Trophoblast cell (in vitro differentiated cells and primary cell): ENCODE measurements around the gene GPR162.

Experiments
- DNase-seq, 2 donors: peaks; one replicate each; pipeline ENCODE4 v3.0.0-alpha.2; 2016
- H2AFZ ChIP-seq: 2 replicates; pipeline ENCODE4 v1.6.1; 2013; ENCODE audit warnings: low read length, moderate library complexity, mild to moderate bottlenecking; ENCODE audit not compliant: insufficient read depth, poor library complexity
- H2AK5ac ChIP-seq: 2 replicates; pipeline ENCODE4 v1.6.1; 2013; ENCODE audit warnings: mild to moderate bottlenecking, low read length
- H2BK120ac ChIP-seq: 2 replicates; pipeline ENCODE4 v1.6.1; 2013; ENCODE audit warnings: low read length, mild to moderate bottlenecking, moderate library complexity; ENCODE audit not compliant: insufficient read depth, poor library complexity
- H2BK12ac ChIP-seq: 2 replicates; pipeline ENCODE4 v1.6.1; 2013; ENCODE audit warnings: mild to moderate bottlenecking, low read length, moderate library complexity
- H2BK5ac ChIP-seq: 2 replicates; pipeline ENCODE4 v1.6.1; 2013; ENCODE audit warnings: low read length, low read depth, moderate library complexity, mild to moderate bottlenecking; ENCODE audit not compliant: poor library complexity
- H3K14ac ChIP-seq: 2 replicates; pipeline ENCODE4 v1.6.1; 2013; ENCODE audit warnings: mild to moderate bottlenecking, low read length
- H3K18ac ChIP-seq: 2 replicates; pipeline ENCODE4 v1.6.1; 2013; ENCODE audit warnings: mild to moderate bottlenecking, low read length
- H3K23ac ChIP-seq: 2 replicates; pipeline ENCODE4 v1.6.1; 2013; ENCODE audit warnings: low read length
- H3K27ac ChIP-seq: 2 replicates; pipeline ENCODE4 v1.5.1; 2013; ENCODE audit warnings: low read depth, mild to moderate bottlenecking, inconsistent platforms, low read length, moderate library complexity
- H3K27me3 ChIP-seq: 2 replicates; pipeline ENCODE4 v1.6.1; 2013; ENCODE audit warnings: inconsistent platforms, mild to moderate bottlenecking, low read length, moderate library complexity; ENCODE audit not compliant: insufficient read depth
- H3K36me3 ChIP-seq, 2 experiments: 1 replicate in 1 of 2; 2 replicates in 1 of 2; pipeline ENCODE4 v1.6.1; 2013; ENCODE audit warnings: low read length in 2 of 2, mild to moderate bottlenecking in 2 of 2, moderate library complexity in 1 of 2; ENCODE audit not compliant: insufficient read depth in 2 of 2, control insufficient read depth in 1 of 2
- H3K4ac ChIP-seq: 2 replicates; pipeline ENCODE4 v1.6.1; 2013; ENCODE audit warnings: low read depth, mild to moderate bottlenecking, low read length, moderate library complexity
- H3K4me1 ChIP-seq, 2 experiments: 1 replicate in 1 of 2; 2 replicates in 1 of 2; pipeline ENCODE4 v1.6.1; 2013; ENCODE audit warnings: low read length in 2 of 2, mild to moderate bottlenecking in 2 of 2, moderate library complexity in 1 of 2; ENCODE audit not compliant: insufficient read depth in 2 of 2, control insufficient read depth in 1 of 2
- H3K4me2 ChIP-seq: 2 replicates; pipeline ENCODE4 v1.6.1; 2013; ENCODE audit warnings: inconsistent platforms, mild to moderate bottlenecking, low read length, moderate library complexity
- H3K4me3 ChIP-seq: 2 replicates; pipeline ENCODE4 v1.5.1; 2013; ENCODE audit warnings: mild to moderate bottlenecking, low read depth, low read length, inconsistent platforms
- H3K79me1 ChIP-seq: one replicate; pipeline ENCODE4 v1.6.1; 2013; ENCODE audit warnings: low read length
- H3K79me2 ChIP-seq: 2 replicates; pipeline ENCODE4 v1.6.1; 2013; ENCODE audit warnings: low read length, mild to moderate bottlenecking; ENCODE audit not compliant: control insufficient read depth, insufficient read depth, poor library complexity
- H3K9ac ChIP-seq: 2 replicates; pipeline ENCODE4 v1.6.1; 2013; ENCODE audit warnings: mild to moderate bottlenecking, low read length
- H3K9me3 ChIP-seq: 2 replicates; pipeline ENCODE4 v1.6.1; 2013; ENCODE audit warnings: low read depth, mild to moderate bottlenecking, control low read depth, inconsistent platforms, low read length; ENCODE audit not compliant: insufficient read depth
- H4K12ac ChIP-seq: 2 replicates; pipeline ENCODE4 v1.6.1; 2013; ENCODE audit warnings: low read depth, mild to moderate bottlenecking, low read length, moderate library complexity
- H4K8ac ChIP-seq: 2 replicates; pipeline ENCODE4 v1.6.1; 2013; ENCODE audit warnings: low read depth, mild to moderate bottlenecking, low read length, moderate library complexity
- H4K91ac ChIP-seq: one replicate; pipeline ENCODE4 v1.6.1; 2013; ENCODE audit warnings: low read depth, mild to moderate bottlenecking, low read length, moderate library complexity
- WGBS: extraction: QIAGEN DNeasy Blood & Tissue Kit; methylation state at CpG from one replicate; pipeline ENCODE4 v1.1.7; 2013; ENCODE audit warnings: missing lambda C conversion rate; ENCODE audit not compliant: insufficient read length, insufficient coverage; ENCODE audit errors: extremely low coverage; 5-methylcytosine and 5-hydroxymethylcytosine counted together

GPR162 gene

GRCh38 chr12:6827437-6827911 is 5.9 kb downstream of the GPR162 start:
- H3K9me3 ChIP-seq: no peaks in the 10 kb centered on the region
- peaks cover 4 to 23% of the 10 kb centered on the region in 2 experiments for H3K4me1 ChIP-seq
- H3K14ac ChIP-seq: no peak overlapping the region
- peak overlapping the region; percentile 25 for H3K4me2 ChIP-seq
- no peak overlapping the region for H3K18ac ChIP-seq
- H2AFZ ChIP-seq: no peak overlapping the region
- H3K4me3 ChIP-seq: no peak overlapping the region
- H3K79me2 ChIP-seq: peaks cover 8% of the 10 kb centered on the region
- H3K23ac ChIP-seq: no peak overlapping the region
- no peak overlapping the region for H2BK12ac ChIP-seq
- DNase-seq: peak in 1 of 2 donors; percentile 33
- H3K36me3 ChIP-seq: peaks cover 21 to 25% of the 10 kb centered on the region in 2 experiments
- no peaks in the 10 kb centered on the region for H3K27me3 ChIP-seq
- WGBS: no CpG with 5 or more reads among the region's 8 CpGs
- H2BK5ac ChIP-seq: no peak overlapping the region
- no peak overlapping the region for H2BK120ac ChIP-seq
- no peak overlapping the region for H2AK5ac ChIP-seq
- no peak overlapping the region for H3K27ac ChIP-seq
- no peak overlapping the region for H3K4ac ChIP-seq
- H4K91ac ChIP-seq: no peak overlapping the region
- no peak overlapping the region for H4K8ac ChIP-seq
- H3K9ac ChIP-seq: no peak overlapping the region
- H4K12ac ChIP-seq: no peak overlapping the region
- peaks cover 10% of the 10 kb centered on the region for H3K79me1 ChIP-seq

- peak within 1 kb of the TSS; percentile 97 for H2AFZ ChIP-seq
- no peaks in the 10 kb centered on the region for H3K27me3 ChIP-seq
- peak within 1 kb of the TSS; percentile 81 for H2BK120ac ChIP-seq
- peak within 1 kb of the TSS; percentile 92 for H2AK5ac ChIP-seq
- H3K79me1 ChIP-seq: peaks cover 10% of the 10 kb centered on the region
- peak within 1 kb of the TSS; percentile 90 for H3K4ac ChIP-seq
- peaks cover 0 to 20% of the 10 kb centered on the region in 2 experiments for H3K4me1 ChIP-seq
- peak within 1 kb of the TSS; percentile 82 for H3K9ac ChIP-seq
- peak within 1 kb of the TSS; percentile 94 for H4K12ac ChIP-seq
- peak within 1 kb of the TSS; percentile 82 for H3K4me3 ChIP-seq
- no peak within 1 kb of the TSS for H3K27ac ChIP-seq
- peak within 1 kb of the TSS; percentile 24 for H2BK5ac ChIP-seq
- H3K4me2 ChIP-seq: peak within 1 kb of the TSS; percentile 97
- H3K23ac ChIP-seq: no peak within 1 kb of the TSS
- DNase-seq: peak in 1 of 2 donors; percentile 18
- peaks cover 8% of the 10 kb centered on the region for H3K79me2 ChIP-seq
- H4K8ac ChIP-seq: peak within 1 kb of the TSS; percentile 81
- H4K91ac ChIP-seq: peak within 1 kb of the TSS; percentile 91
- peaks cover 21 to 25% of the 10 kb centered on the region in 2 experiments for H3K36me3 ChIP-seq
- peak within 1 kb of the TSS; percentile 97 for H3K14ac ChIP-seq
- H2BK12ac ChIP-seq: peak within 1 kb of the TSS; percentile 10
- WGBS: no CpG with 5 or more reads among the region's 60 CpGs
- peak within 1 kb of the TSS; percentile 96 for H3K18ac ChIP-seq
- no peaks in the 10 kb centered on the region for H3K9me3 ChIP-seq
Observed at GRCh38 chr12:6827982-6828780, 6.6 kb downstream of the GPR162 start, which contains the start of gene P3H3. Gene P3H3, plus strand, starts transcription at chr12:6828407. Its CDS starts 34 bp downstream, at chr12:6828441.

- peak overlapping the region; percentile 82 for H3K4me3 ChIP-seq
- H3K9me3 ChIP-seq: no peaks in the 10 kb centered on the region
- peaks cover 8% of the 10 kb centered on the region for H3K79me2 ChIP-seq
- H2AFZ ChIP-seq: peak overlapping the region; percentile 97
- H2BK120ac ChIP-seq: peak overlapping the region; percentile 81
- H3K79me1 ChIP-seq: peaks cover 10% of the 10 kb centered on the region
- no peak overlapping the region for H3K23ac ChIP-seq
- H4K91ac ChIP-seq: peak overlapping the region; percentile 91
- peak overlapping the region; percentile 97 for H3K14ac ChIP-seq
- WGBS: no CpG with 5 or more reads among the region's 71 CpGs
- H4K12ac ChIP-seq: peak overlapping the region; percentile 94
- peak overlapping the region; percentile 90 for H3K4ac ChIP-seq
- H3K27me3 ChIP-seq: no peaks in the 10 kb centered on the region
- H3K18ac ChIP-seq: peak overlapping the region; percentile 96
- H3K36me3 ChIP-seq: peaks cover 28 to 32% of the 10 kb centered on the region in 2 experiments
- peak overlapping the region; percentile 97 for H3K4me2 ChIP-seq
- DNase-seq: no peak
- H2BK5ac ChIP-seq: peak overlapping the region; percentile 24
- no peak overlapping the region for H3K27ac ChIP-seq
- peak overlapping the region; percentile 92 for H2AK5ac ChIP-seq
- peaks cover 0 to 16% of the 10 kb centered on the region in 2 experiments for H3K4me1 ChIP-seq
- peak overlapping the region; percentile 10 for H2BK12ac ChIP-seq
- peak overlapping the region; percentile 81 for H4K8ac ChIP-seq
- H3K9ac ChIP-seq: peak overlapping the region; percentile 82
Observed at GRCh38 chr12:6828781-6829535, 7.3 kb downstream of the GPR162 start.

- Histone ChIP-seq H3K14ac (peak overlapping the region; percentile 97), H3K9me3 (no peaks in the 10 kb centered on the region), H4K8ac (peak overlapping the region; percentile 81), H2AK5ac (peak overlapping the region; percentile 92), H2AFZ (peak overlapping the region; percentile 97), H3K79me2 (peaks cover 8% of the 10 kb centered on the region), H3K4me3 (peak overlapping the region; percentile 82), H3K4me1 (peaks cover 0 to 16% of the 10 kb centered on the region in 2 experiments), H3K23ac (no peak overlapping the region), H3K18ac (peak overlapping the region; percentile 96), H3K27ac (no peak overlapping the region), H3K27me3 (no peaks in the 10 kb centered on the region), H3K79me1 (peaks cover 10% of the 10 kb centered on the region), H2BK120ac (no peak overlapping the region), H3K36me3 (peaks cover 28 to 32% of the 10 kb centered on the region in 2 experiments), H3K9ac (peak overlapping the region; percentile 82), H4K12ac (peak overlapping the region; percentile 94), H4K91ac (peak overlapping the region; percentile 91), H3K4me2 (peak overlapping the region; percentile 97), H2BK12ac (no peak overlapping the region), H2BK5ac (no peak overlapping the region), H3K4ac (peak overlapping the region; percentile 90)
- no peak for DNase-seq
- WGBS: no CpG with 5 or more reads among the region's 19 CpGs
Observed at GRCh38 chr12:6829536-6830220, 8.1 kb downstream of the GPR162 start.
